Ovary (tissue), 9 donors: ENCODE results near the gene C2orf74. TPM values are rescaled to one million over a fixed set of nuclear protein-coding genes. Genes with fewer than 3 reads are reported as not detected.

Source experiments
- DNase-seq, 5 donors: peaks; one replicate each; pipeline ENCODE4 v3.0.0-alpha.2; 2019 to 2020
- H3K27ac ChIP-seq, 2 donors: fragments of 200-600 bp; one replicate each; pipeline versions ENCODE4 v1.5.1 to v1.8.0; 2019 to 2022
- H3K27me3 ChIP-seq: fragments of 200-600 bp; one replicate; pipeline ENCODE4 v1.8.0; 2022
- H3K36me3 ChIP-seq: fragments of 200-600 bp; sonication (generic); one replicate; pipeline ENCODE4 v1.5.1; 2019
- H3K4me1 ChIP-seq: one replicate; pipeline ENCODE4 v1.8.1; 2013; ENCODE audit warnings: mild to moderate bottlenecking, moderate library complexity; ENCODE audit not compliant: insufficient read depth
- H3K4me3 ChIP-seq: fragments of 200-600 bp; sonication (generic); one replicate; pipeline ENCODE4 v1.5.1; 2017
- H3K9me3 ChIP-seq, 2 donors: fragments of 200-600 bp in 1 of 2; sonication (generic) in 1 of 2; one replicate each; pipeline versions ENCODE4 v1.5.1 to v1.8.1; 2013 to 2019; ENCODE audit warnings: mild to moderate bottlenecking in 1 of 2, moderate library complexity in 1 of 2
- CTCF ChIP-seq, 3 donors: fragments of 450-650 bp in 2 of 3; fragments of 200-600 bp in 1 of 3; IDR thresholded peaks; one replicate each; pipeline versions ENCODE4 v1.5.1 to v1.8.0; 2016 to 2022; ENCODE audit warnings: antibody characterized with exemption in 3 of 3, mild to moderate bottlenecking in 1 of 3
- EP300 ChIP-seq: sonication (generic); formaldehyde crosslinking; IDR thresholded peaks from one replicate; pipeline ENCODE4 v1.6.1; 2017; ENCODE audit warnings: antibody characterized with exemption
- POLR2A ChIP-seq: fragments of 450-650 bp; IDR thresholded peaks from one replicate; pipeline ENCODE4 v1.6.1; 2017; ENCODE audit warnings: antibody characterized with exemption, mild to moderate bottlenecking, moderate library complexity
- WGBS, 3 donors: extraction: QIAGEN DNeasy Blood & Tissue Kit in 1 of 3; methylation state at CpG; one replicate each; pipeline versions ENCODE4 v1.1.5 to v1.1.7; 2013 to 2017; 5-methylcytosine and 5-hydroxymethylcytosine counted together
- intact Hi-C, 4 donors: fragments of 100-400 bp; cut with DNase I; formaldehyde crosslinking; loops; one replicate each; pipeline versions ENCODE4 v1.11.0 to v1.15.1; 2022 to 2023
- polyA plus RNA-seq, 2 donors: library from polyadenylated mRNA; stranded (reverse); fragments of 200-250 nt in 1 of 2; fragments of 350-450 nt in 1 of 2; fragmentation: Illumina TruSeq in 1 of 2; extraction: RNeasy Lipid Tissue Mini Kit (QIAGEN cat#74804) in 1 of 2; gene quantifications; one replicate each; pipeline ENCODE4 v1.2.3, GENCODE V29; 2013 to 2014
- total RNA-seq, 7 donors: library from RNA; depleted of rRNA in 2 of 7; stranded (reverse); fragments of >200 nt in 2 of 7; fragmentation: NEBNext Ultra II Directional in 3 of 7; extraction: Animal tissue kit (Norgen Biotek cat#: 25700) in 3 of 7; gene quantifications; one replicate each; pipeline versions ENCODE4 v1.1.0 to v1.2.4, GENCODE V29; 2016 to 2023
- donor health status: DM: no; HTN: no; CAD: no; lungs with moderate emphysema.
- donor health status: DM: no; HTN: no; CAD: no.
- donor health status: Bipolar disorder and iron deficiency.
- donor health status: DM: yes; HTN: yes; CAD: no.
- donor health status: DM: no; HTN: no; CAD: no.
- donor health status: DM: yes; HTN: yes; CAD: no.

Gene C2orf74
- total and polyA plus RNA-seq, 9 donors, result 8.6 to 36.7 (median 18.5) TPM

- Histone ChIP-seq H3K4me1 (peaks cover 22% of the 10 kb centered on the region), H3K27me3 (no peaks in the 10 kb centered on the region), H3K27ac (no peak overlapping the region), H3K9me3 (no peaks in the 10 kb centered on the region), H3K4me3 (no peak overlapping the region), H3K36me3 (peaks cover 3% of the 10 kb centered on the region)
- TF ChIP-seq EP300, result no peak
- no peak for TF ChIP-seq POLR2A
- no peak for TF ChIP-seq CTCF (IDR thresholded peaks at IDR 0.05)
- WGBS, 3 donors, result 94 to 98% (median 97%) methylated on average over 3 of the region's 3 CpGs
- DNase-seq, result no peak
- intact Hi-C loops, result no loop called here
These were observed 21.8 kb downstream of the C2orf74 start for GRCh38 chr2:61183795-61184194.

GRCh38 chr2:61184263-61184662, 22.3 kb downstream of the C2orf74 start:
- WGBS, 3 donors, result 74 to 85% (median 83%) methylated on average over 3 of the region's 3 CpGs
- intact Hi-C loops, result no loop called here
- no peaks in the 10 kb centered on the region for H3K9me3 ChIP-seq
- peaks cover 3% of the 10 kb centered on the region for H3K36me3 ChIP-seq
- no peaks in the 10 kb centered on the region for H3K27me3 ChIP-seq
- H3K27ac ChIP-seq, result no peak overlapping the region
- DNase-seq, result no peak
- no peak overlapping the region for H3K4me3 ChIP-seq
- peaks cover 17% of the 10 kb centered on the region for H3K4me1 ChIP-seq
- no peak for TF ChIP-seq EP300
- TF ChIP-seq CTCF (IDR thresholded peaks at IDR 0.05), result no peak
- TF ChIP-seq POLR2A, result no peak

- Histone ChIP-seq H3K36me3 (peaks cover 3% of the 10 kb centered on the region), H3K27me3 (no peaks in the 10 kb centered on the region), H3K4me1 (peaks cover 13% of the 10 kb centered on the region), H3K9me3 (no peaks in the 10 kb centered on the region), H3K4me3 (no peak overlapping the region), H3K27ac (no peak overlapping the region)
- DNase-seq, result no peak
- intact Hi-C loops, result no loop called here
- TF ChIP-seq CTCF (IDR thresholded peaks at IDR 0.05) (no peak), POLR2A (no peak), EP300 (no peak)
These were observed 23.3 kb downstream of the C2orf74 start for GRCh38 chr2:61185231-61185728.

- Histone ChIP-seq H3K36me3 (peaks cover 3% of the 10 kb centered on the region), H3K27ac (no peak overlapping the region), H3K4me3 (no peak overlapping the region), H3K9me3 (no peaks in the 10 kb centered on the region), H3K27me3 (no peaks in the 10 kb centered on the region), H3K4me1 (no peaks in the 10 kb centered on the region)
- WGBS, 3 donors, result 77 to 83% (median 80%) methylated on average over 4 of the region's 4 CpGs
- TF ChIP-seq POLR2A (no peak), CTCF (IDR thresholded peaks at IDR 0.05) (no peak), EP300 (no peak)
- DNase-seq, result no peak
- intact Hi-C loops, result no loop called here
These were observed 25.1 kb downstream of the C2orf74 start for GRCh38 chr2:61187085-61187484.
